Psoas muscle (tissue), 8 donors: ENCODE data around the gene HOXC10. TPM values are rescaled to one million over a fixed set of nuclear protein-coding genes. Genes with fewer than 3 reads are reported as not detected.

ENCODE experiments used
- ATAC-seq, 4 donors: fragments of 200-7000 bp; cut with Tn5 transposase; one replicate each; pipeline ENCODE4 v1.9.1; 2020; ENCODE audit warnings: moderate library complexity in 3 of 4, mild to moderate bottlenecking in 2 of 4
- DNase-seq, 2 donors: peaks; one replicate each; pipeline ENCODE4 v3.0.0-alpha.2; 2020
- H3K27ac ChIP-seq: fragments of 200-600 bp; one replicate; pipeline ENCODE4 v1.8.0; 2022
- H3K27me3 ChIP-seq, 3 donors: fragments of 200-600 bp in 1 of 3; one replicate each; pipeline versions ENCODE4 v1.6.1 to v1.8.0; 2013 to 2022; ENCODE audit warnings: low read length in 2 of 3, mild to moderate bottlenecking in 2 of 3, moderate library complexity in 1 of 3; ENCODE audit not compliant: insufficient read depth in 3 of 3
- H3K36me3 ChIP-seq, 2 donors: fragments of 200-600 bp in 1 of 2; one replicate each; pipeline versions ENCODE4 v1.6.1 to v1.8.0; 2013 to 2022; ENCODE audit warnings: low read depth in 1 of 2, mild to moderate bottlenecking in 1 of 2, moderate library complexity in 1 of 2; ENCODE audit not compliant: insufficient read depth in 1 of 2
- H3K4me1 ChIP-seq: fragments of 200-600 bp; one replicate; pipeline ENCODE4 v1.8.0; 2022
- H3K4me3 ChIP-seq: fragments of 200-600 bp; one replicate; pipeline ENCODE4 v1.8.0; 2022; ENCODE audit warnings: mild to moderate bottlenecking
- H3K9me3 ChIP-seq: fragments of 200-600 bp; one replicate; pipeline ENCODE4 v1.8.0; 2022
- CTCF ChIP-seq: fragments of 200-600 bp; IDR thresholded peaks from one replicate; pipeline ENCODE4 v1.8.0; 2022; ENCODE audit warnings: antibody characterized with exemption
- WGBS, 3 donors: extraction: QIAGEN DNeasy Blood & Tissue Kit; methylation state at CpG; one replicate each; pipeline versions ENCODE4 v1.1.6 to v1.1.7; 2013; 5-methylcytosine and 5-hydroxymethylcytosine counted together
- intact Hi-C, 2 donors: fragments of 100-400 bp; cut with DNase I; formaldehyde crosslinking; loops; one replicate each; pipeline versions ENCODE4 v1.11.0 to v1.14.2; 2022
- polyA plus RNA-seq, 3 donors: library from polyadenylated mRNA; stranded (reverse); fragments of 200-250 nt; gene quantifications; one replicate each; pipeline ENCODE4 v1.2.3, GENCODE V29; 2013
- total RNA-seq, 4 donors: library from RNA; stranded (reverse); fragmentation: NEBNext Ultra II Directional in 2 of 4; extraction: Animal tissue kit (Norgen Biotek cat#: 25700) in 2 of 4; gene quantifications; one replicate each; pipeline versions ENCODE4 v1.2.1 to v1.2.4, GENCODE V29; 2021 to 2023
- donor health status: healthy with polysubstance abuse.
- donor health status: DM: no; HTN: no; CAD: no; lungs with moderate emphysema.
- donor health status: Bipolar disorder and iron deficiency.
- donor health status: healthy.
- donor health status: DM: yes; HTN: yes; CAD: no.
- donor health status: DM: no; HTN: no; CAD: no.
- donor health status: DM: no; HTN: no; CAD: no.
- donor health status: DM: yes; HTN: yes; CAD: no.

The HOXC10 gene
- total and polyA plus RNA-seq, 7 donors: 3.0 to 129 (median 62.0) TPM

GRCh38 chr12:54033106-54033979, 48.4 kb downstream of the HOXC10 start:
- 30 to 40% (median 35%) methylated on average over 51 to 61 of the region's 61 CpGs for WGBS, 3 donors
- ATAC-seq: peak; percentile 18 to 40 (median 30)
- TF ChIP-seq CTCF: no peak
- no peaks in the 10 kb centered on the region for H3K9me3 ChIP-seq
- no peak overlapping the region for H3K27ac ChIP-seq
- H3K4me3 ChIP-seq: peak overlapping the region; percentile 62
- H3K36me3 ChIP-seq: no peaks in the 10 kb centered on the region
- DNase-seq: peak; percentile 57 to 68
- H3K4me1 ChIP-seq: peaks cover 10% of the 10 kb centered on the region
- intact Hi-C loops: loop anchor here (2.0 to 10.0 kb wide), 2 partner anchors 101 to 169 kb away; no protein-coding TSS in a partner anchor
- H3K27me3 ChIP-seq: peaks cover 0 to 4% (median 0%) of the 10 kb centered on the region in 3 donors

GRCh38 chr12:54033980-54034784, 49.2 kb downstream of the HOXC10 start:
- intact Hi-C loops: loop anchor here (2.0 to 10.0 kb wide), 2 partner anchors 101 to 169 kb away; no protein-coding TSS in a partner anchor
- Histone ChIP-seq H3K4me1 (peaks cover 10% of the 10 kb centered on the region), H3K4me3 (peak overlapping the region; percentile 62), H3K27me3 (peaks cover 0 to 4% (median 0%) of the 10 kb centered on the region in 3 donors), H3K36me3 (no peaks in the 10 kb centered on the region), H3K9me3 (no peaks in the 10 kb centered on the region), H3K27ac (no peak overlapping the region)
- TF ChIP-seq CTCF: no peak
- 55 to 58% (median 58%) methylated on average over 50 to 57 of the region's 57 CpGs for WGBS, 3 donors
- ATAC-seq (peak in 1 of 4 donors; percentile 9), DNase-seq (peak in 1 of 2 donors; percentile 48)

- intact Hi-C loops: loop anchor here in 1 of 2 donors (10.0 kb wide), 1 partner anchor 100 kb away; no protein-coding TSS in a partner anchor
- no peak for DNase-seq
- H3K27me3 ChIP-seq: peaks cover 0 to 4% (median 0%) of the 10 kb centered on the region in 3 donors
Observed at GRCh38 chr12:54034785-54035310, 49.9 kb downstream of the HOXC10 start.

More at GRCh38 chr12:54034785-54035310, 49.9 kb downstream of the HOXC10 start:
- Histone ChIP-seq H3K4me3 (no peak overlapping the region), H3K36me3 (no peaks in the 10 kb centered on the region), H3K9me3 (no peaks in the 10 kb centered on the region), H3K4me1 (peaks cover 6% of the 10 kb centered on the region), H3K27ac (no peak overlapping the region)
- WGBS, 3 donors: 71 to 81% (median 79%) methylated on average over 22 of the region's 22 CpGs
- no peak for TF ChIP-seq CTCF
- no peak for ATAC-seq
